Ishikawa (cell line): ENCODE measurements around the gene UPK3A.

Experiments
- CEBPB ChIP-seq: IDR thresholded peaks from 2 replicates; pipeline ENCODE4 v1.6.1; 2012
- CREB1 ChIP-seq: IDR thresholded peaks from 2 replicates; pipeline ENCODE4 v1.6.1; 2012; ENCODE audit warnings: low read depth
- EGR1 ChIP-seq: IDR thresholded peaks from 2 replicates; pipeline ENCODE4 v1.6.1; 2012
- EP300 ChIP-seq: IDR thresholded peaks from 2 replicates; pipeline ENCODE4 v1.6.1; 2012; ENCODE audit warnings: borderline replicate concordance
- FOXM1 ChIP-seq: IDR thresholded peaks from 2 replicates; pipeline ENCODE4 v1.6.1; 2012; ENCODE audit warnings: low read depth, borderline replicate concordance
- NFIC ChIP-seq: IDR thresholded peaks from 2 replicates; pipeline ENCODE4 v1.6.1; 2012
- RAD21 ChIP-seq: IDR thresholded peaks from 2 replicates; pipeline ENCODE4 v1.6.1; 2012; ENCODE audit warnings: low read depth
- TAF1 ChIP-seq: IDR thresholded peaks from 2 replicates; pipeline ENCODE4 v1.6.1; 2012; ENCODE audit warnings: low read depth, mild to moderate bottlenecking
- TCF12 ChIP-seq: IDR thresholded peaks from 2 replicates; pipeline ENCODE4 v1.6.1; 2012; ENCODE audit warnings: low read depth
- TEAD4 ChIP-seq: IDR thresholded peaks from 2 replicates; pipeline ENCODE4 v1.6.1; 2012
- YY1 ChIP-seq: IDR thresholded peaks from 2 replicates; pipeline ENCODE4 v1.6.1; 2012; ENCODE audit warnings: low read depth
- ZBTB7A ChIP-seq: IDR thresholded peaks from 2 replicates; pipeline ENCODE4 v1.6.1; 2012; ENCODE audit warnings: low read depth
- TF ChIP-seq, protein P1 (sequence below): IDR thresholded peaks from 2 replicates; pipeline ENCODE4 v1.6.1; 2012
- TF ChIP-seq, protein P2 (sequence below): IDR thresholded peaks from 2 replicates; pipeline ENCODE4 v1.6.1; 2012; ENCODE audit warnings: low read depth, mild to moderate bottlenecking
- TF ChIP-seq, protein P3 (sequence below): IDR thresholded peaks from 2 replicates; pipeline ENCODE4 v1.6.1; 2012

UPK3A gene

DNA sequence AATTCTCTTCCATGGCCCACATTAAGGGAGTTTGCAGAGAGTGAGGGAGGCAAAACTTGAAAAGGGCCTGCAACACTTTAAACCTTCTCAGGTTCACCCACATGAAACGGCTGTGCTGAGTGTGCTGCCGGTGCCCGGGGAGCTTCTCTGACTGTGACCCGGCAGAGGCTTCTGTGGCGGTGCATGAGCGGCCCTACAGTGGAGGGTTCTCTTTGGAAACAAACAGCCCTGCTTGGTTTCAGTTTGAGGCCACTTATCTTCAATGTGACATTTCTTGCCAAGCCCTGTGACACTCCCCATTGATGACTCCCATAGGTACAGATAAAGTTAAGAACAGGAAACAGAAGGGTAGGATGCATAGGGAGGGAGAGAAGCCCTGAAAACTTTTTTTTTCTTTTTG lies 56.7 kb downstream of the UPK3A start:
- TF ChIP-seq YY1 = no peak
- TF ChIP-seq CEBPB = no peak
- TF ChIP-seq NFIC = no peak
- no peak for TF ChIP-seq TEAD4
- TF ChIP-seq RAD21 = no peak
- TF ChIP-seq TAF1 = no peak
- TF ChIP-seq ZBTB7A = no peak
- no peak for TF ChIP-seq EP300

DNA sequence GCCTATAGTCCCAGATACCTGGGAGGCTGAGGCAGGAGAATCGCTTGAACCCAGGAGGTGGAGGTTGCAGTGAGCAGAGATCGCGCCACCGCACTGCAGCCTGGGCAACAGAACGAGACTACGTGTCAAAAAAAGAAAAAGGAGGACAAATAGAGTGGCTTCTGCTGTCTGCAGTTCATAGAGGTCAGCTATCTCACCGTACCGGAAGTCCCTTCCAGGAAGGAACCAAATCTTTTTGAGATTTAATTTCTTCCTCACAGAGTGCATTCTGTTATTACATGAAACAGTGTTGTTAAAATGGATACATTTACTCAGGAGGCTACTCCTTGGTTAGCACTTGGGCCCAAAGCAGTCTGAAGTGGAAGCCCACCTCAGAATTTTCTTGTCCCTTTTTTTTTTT lies 58.4 kb downstream of the UPK3A start:
- TF ChIP-seq NFIC (no peak), TAF1 (no peak), EP300 (no peak)
- TF ChIP-seq, protein P1, sequence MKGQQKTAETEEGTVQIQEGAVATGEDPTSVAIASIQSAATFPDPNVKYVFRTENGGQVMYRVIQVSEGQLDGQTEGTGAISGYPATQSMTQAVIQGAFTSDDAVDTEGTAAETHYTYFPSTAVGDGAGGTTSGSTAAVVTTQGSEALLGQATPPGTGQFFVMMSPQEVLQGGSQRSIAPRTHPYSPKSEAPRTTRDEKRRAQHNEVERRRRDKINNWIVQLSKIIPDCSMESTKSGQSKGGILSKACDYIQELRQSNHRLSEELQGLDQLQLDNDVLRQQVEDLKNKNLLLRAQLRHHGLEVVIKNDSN = no peak

DNA sequence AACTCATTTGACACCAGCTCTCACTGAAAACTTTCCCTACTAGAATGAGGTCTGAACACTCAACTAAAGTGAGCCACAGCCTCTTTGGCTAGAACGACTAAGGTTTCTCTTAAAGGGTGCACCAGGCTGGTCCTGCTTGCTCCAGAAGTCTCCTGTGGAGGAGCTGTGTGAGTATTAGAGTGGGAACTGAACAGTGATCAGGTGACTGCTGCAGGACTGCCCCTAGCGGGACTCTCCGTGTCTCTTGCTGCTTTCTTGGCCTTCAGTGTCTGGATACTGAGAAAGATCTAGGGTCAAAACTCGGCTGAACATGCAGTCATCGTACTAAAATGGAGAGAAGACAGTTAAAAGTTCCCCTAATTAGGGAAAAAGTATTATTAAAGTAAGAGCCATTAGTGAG lies 59.6 kb downstream of the UPK3A start:
- TF ChIP-seq CREB1 (no peak), YY1 (no peak), RAD21 (no peak), ZBTB7A (no peak), NFIC (no peak), TAF1 (no peak), TCF12 (no peak), TEAD4 (no peak), EP300 (no peak), FOXM1 (no peak), CEBPB (no peak), EGR1 (no peak)
- TF ChIP-seq, protein P1 = no peak
- TF ChIP-seq, protein P2, sequence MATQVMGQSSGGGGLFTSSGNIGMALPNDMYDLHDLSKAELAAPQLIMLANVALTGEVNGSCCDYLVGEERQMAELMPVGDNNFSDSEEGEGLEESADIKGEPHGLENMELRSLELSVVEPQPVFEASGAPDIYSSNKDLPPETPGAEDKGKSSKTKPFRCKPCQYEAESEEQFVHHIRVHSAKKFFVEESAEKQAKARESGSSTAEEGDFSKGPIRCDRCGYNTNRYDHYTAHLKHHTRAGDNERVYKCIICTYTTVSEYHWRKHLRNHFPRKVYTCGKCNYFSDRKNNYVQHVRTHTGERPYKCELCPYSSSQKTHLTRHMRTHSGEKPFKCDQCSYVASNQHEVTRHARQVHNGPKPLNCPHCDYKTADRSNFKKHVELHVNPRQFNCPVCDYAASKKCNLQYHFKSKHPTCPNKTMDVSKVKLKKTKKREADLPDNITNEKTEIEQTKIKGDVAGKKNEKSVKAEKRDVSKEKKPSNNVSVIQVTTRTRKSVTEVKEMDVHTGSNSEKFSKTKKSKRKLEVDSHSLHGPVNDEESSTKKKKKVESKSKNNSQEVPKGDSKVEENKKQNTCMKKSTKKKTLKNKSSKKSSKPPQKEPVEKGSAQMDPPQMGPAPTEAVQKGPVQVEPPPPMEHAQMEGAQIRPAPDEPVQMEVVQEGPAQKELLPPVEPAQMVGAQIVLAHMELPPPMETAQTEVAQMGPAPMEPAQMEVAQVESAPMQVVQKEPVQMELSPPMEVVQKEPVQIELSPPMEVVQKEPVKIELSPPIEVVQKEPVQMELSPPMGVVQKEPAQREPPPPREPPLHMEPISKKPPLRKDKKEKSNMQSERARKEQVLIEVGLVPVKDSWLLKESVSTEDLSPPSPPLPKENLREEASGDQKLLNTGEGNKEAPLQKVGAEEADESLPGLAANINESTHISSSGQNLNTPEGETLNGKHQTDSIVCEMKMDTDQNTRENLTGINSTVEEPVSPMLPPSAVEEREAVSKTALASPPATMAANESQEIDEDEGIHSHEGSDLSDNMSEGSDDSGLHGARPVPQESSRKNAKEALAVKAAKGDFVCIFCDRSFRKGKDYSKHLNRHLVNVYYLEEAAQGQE = no peak
- TF ChIP-seq, protein P3, sequence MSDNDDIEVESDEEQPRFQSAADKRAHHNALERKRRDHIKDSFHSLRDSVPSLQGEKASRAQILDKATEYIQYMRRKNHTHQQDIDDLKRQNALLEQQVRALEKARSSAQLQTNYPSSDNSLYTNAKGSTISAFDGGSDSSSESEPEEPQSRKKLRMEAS = no peak
